GM12878 (cell line): ENCODE measurements around the gene IFI30. TPM values are rescaled to one million over a fixed set of nuclear protein-coding genes. Genes with fewer than 3 reads are reported as not detected.

Experiments used
- ATAC-seq: fragments of 200-7000 bp; cut with Tn5 transposase; 3 replicates; pipeline ENCODE4 v1.9.1; 2020; ENCODE audit warnings: mild to moderate bottlenecking, moderate library complexity
- BruUV-seq: library from RNA; stranded (reverse); fragments of 400-500 nt; replicated peaks from 2 replicates; lab custom pipeline; 2021; lab: Mats Ljungman, UMichigan
- CTCF ChIA-PET: fragments of 300-600 bp; sonication (Branson Sonifier 250); formaldehyde crosslinking; extraction: SDS; loops from one replicate; lab custom pipeline; 2021; ENCODE audit warnings: inconsistent platforms; lab: Yijun Ruan, JAX
- POLR2A ChIA-PET: fragments of 350-600 bp; formaldehyde crosslinking; extraction: SDS; loops from one replicate; lab custom pipeline; 2021; ENCODE audit warnings: inconsistent platforms; lab: Charles Lee
- RAD21 ChIA-PET: fragments of 300-600 bp; sonication (Branson Sonifier 250); formaldehyde crosslinking; loops from one replicate; lab custom pipeline; 2023; ENCODE audit warnings: antibody characterized with exemption; ENCODE audit not compliant: unreplicated experiment; lab: Charles Lee
- SMC1A ChIA-PET: fragments of 300-600 bp; sonication (Branson Sonifier 250); formaldehyde crosslinking; loops from one replicate; lab custom pipeline; 2023; ENCODE audit not compliant: unreplicated experiment, uncharacterized antibody; lab: Charles Lee
- DNase-seq: peaks from one replicate; pipeline ENCODE4 v3.0.0-alpha.2; 2011; ENCODE audit warnings: low read depth, low spot score
- FAIRE-seq: peaks from 3 replicates; lab custom pipeline; 2011; peaks lifted over from hg19 to GRCh38; lab: Jason Lieb, UNC
- H2AFZ ChIP-seq: 2 replicates; pipeline ENCODE4 v1.6.0; 2011; ENCODE audit warnings: low read depth, low read length, control low read depth; ENCODE audit not compliant: control insufficient read depth
- H3K27ac ChIP-seq: 2 replicates; pipeline ENCODE4 v1.5.1; 2011; ENCODE audit warnings: control low read depth; ENCODE audit not compliant: control insufficient read depth, insufficient read depth
- H3K27me3 ChIP-seq, 2 experiments: replicated peaks in 1 of 2; 2 replicates each; pipeline versions ENCODE4 v1.6.0 to v1.6.1; 2011; ENCODE audit warnings: low read length in 1 of 2; ENCODE audit not compliant: control insufficient read depth in 2 of 2, insufficient read depth in 2 of 2
- H3K36me3 ChIP-seq, 2 experiments: 2 replicates each; pipeline ENCODE4 v1.5.1; 2011; ENCODE audit warnings: low read length in 1 of 2; ENCODE audit not compliant: control insufficient read depth in 2 of 2, insufficient read depth in 2 of 2
- H3K4me1 ChIP-seq: 2 replicates; pipeline ENCODE4 v1.6.1; 2011; ENCODE audit warnings: mild to moderate bottlenecking, low read length, moderate library complexity, mixed read lengths; ENCODE audit not compliant: control insufficient read depth, insufficient read depth
- H3K4me2 ChIP-seq: 2 replicates; pipeline ENCODE4 v1.6.0; 2011; ENCODE audit warnings: control low read depth; ENCODE audit not compliant: control insufficient read depth, insufficient read depth
- H3K4me3 ChIP-seq: fragments of 200-600 bp; sonication (generic); 2 replicates; pipeline ENCODE4 v1.5.1; 2016
- H3K79me2 ChIP-seq: 2 replicates; pipeline ENCODE4 v1.6.0; 2011; ENCODE audit warnings: low read length; ENCODE audit not compliant: control insufficient read depth, insufficient read depth
- H3K9ac ChIP-seq: 2 replicates; pipeline ENCODE4 v1.8.0; 2011; ENCODE audit warnings: low read length, control low read depth, mixed read lengths; ENCODE audit not compliant: control insufficient read depth, insufficient read depth
- H3K9me3 ChIP-seq: replicated peaks from 3 replicates; pipeline ENCODE4 v1.5.1; 2011; ENCODE audit warnings: mild to moderate bottlenecking, low read length; ENCODE audit not compliant: control insufficient read depth, insufficient read depth
- H4K20me1 ChIP-seq: 2 replicates; pipeline ENCODE4 v1.6.0; 2011; ENCODE audit not compliant: control insufficient read depth, insufficient read depth
- ATF2 ChIP-seq: IDR thresholded peaks from 2 replicates; pipeline ENCODE4 v1.6.1; 2012; ENCODE audit warnings: low read length, inconsistent platforms
- CBX3 ChIP-seq: fragments of 200-600 bp; sonication (generic); IDR thresholded peaks from 2 replicates; pipeline ENCODE4 v1.6.1; 2016; ENCODE audit warnings: low read depth, borderline replicate concordance
- DPF2 ChIP-seq: fragments of 450-650 bp; IDR thresholded peaks from 2 replicates; pipeline ENCODE4 v1.6.1; 2017; ENCODE audit warnings: mild to moderate bottlenecking
- HDAC6 ChIP-seq: fragments of 200-600 bp; sonication (generic); IDR thresholded peaks from one replicate; pipeline ENCODE4 v1.8.0; 2017; ENCODE audit warnings: antibody characterized with exemption; ENCODE audit not compliant: unreplicated experiment
- NBN ChIP-seq: fragments of 450-650 bp; IDR thresholded peaks from 2 replicates; pipeline ENCODE4 v1.6.1; 2016
- NKRF ChIP-seq: fragments of 450-650 bp; conservative IDR thresholded peaks from 2 replicates; pipeline ENCODE4 v1.6.1; 2017; ENCODE audit warnings: mild to moderate bottlenecking, moderate library complexity
- PAX5 ChIP-seq: IDR thresholded peaks from 2 replicates; pipeline ENCODE4 v1.6.1; 2011; ENCODE audit warnings: low read depth, low read length, borderline replicate concordance
- PBX3 ChIP-seq: IDR thresholded peaks from 2 replicates; pipeline ENCODE4 v1.6.1; 2011; ENCODE audit warnings: mild to moderate bottlenecking, low read depth, low read length, moderate library complexity; ENCODE audit not compliant: insufficient replicate concordance
- POLR2AphosphoS5 ChIP-seq: IDR thresholded peaks from 2 replicates; pipeline ENCODE4 v1.6.1; 2011; ENCODE audit warnings: mild to moderate bottlenecking, low read length, inconsistent platforms
- RAD51 ChIP-seq: fragments of 450-650 bp; IDR thresholded peaks from 2 replicates; pipeline ENCODE4 v1.6.1; 2016; ENCODE audit warnings: moderate library complexity, mild to moderate bottlenecking, inconsistent platforms
- TBL1XR1 ChIP-seq: IDR thresholded peaks from 2 replicates; pipeline ENCODE4 v1.6.1; 2012; ENCODE audit warnings: low read depth, low read length, improper control_type of control experiment
- TCF7 ChIP-seq: IDR thresholded peaks from 2 replicates; pipeline ENCODE4 v1.6.1; 2014; ENCODE audit warnings: antibody characterized with exemption, borderline replicate concordance
- WGBS: methylation state at CpG from one replicate; pipeline ENCODE4 v1.1.6; 2016; ENCODE audit warnings: low lambda C conversion rate; ENCODE audit not compliant: insufficient replicate concordance, insufficient coverage; ENCODE audit errors: missing lambda C conversion rate; 5-methylcytosine and 5-hydroxymethylcytosine counted together
- in situ Hi-C: fragments of 300-500 bp; cut with MboI; formaldehyde crosslinking; loops from 9 replicates; pipeline ENCODE4 v1.14.3; 2018; ENCODE audit warnings: mixed read lengths
- intact Hi-C: fragments of 100-400 bp; cut with micrococcal nuclease; formaldehyde crosslinking; loops from one replicate; pipeline ENCODE4 v1.14.2; 2022; ENCODE audit not compliant: unreplicated experiment
- polyA plus RNA-seq, 11 experiments: library from polyadenylated mRNA; depleted of rRNA in 4 of 11; unstranded in 6 of 11; stranded (reverse) in 5 of 11; fragments of >200 nt; fragmentation: Nextera tagmentation in 4 of 11; fragmentation: Illumina TruSeq in 1 of 11; extraction: Ambion mirVana in 4 of 11; extraction: Trizol in 1 of 11; gene quantifications; 1 replicate in 1 of 11; 2 replicates in 10 of 11; pipeline versions ENCODE4 v1.2.1 to v1.2.3, GENCODE V29; 2011 to 2016; ENCODE audit warnings: inconsistent platforms in 2 of 11, missing spikeins in 2 of 11, low read depth in 1 of 11
- total RNA-seq, 4 experiments: library from RNA; depleted of rRNA in 3 of 4; stranded (reverse); fragments of >200 nt in 3 of 4; fragmentation: Illumina TruSeq in 1 of 4; extraction: Trizol in 1 of 4; gene quantifications; 2 replicates each; pipeline versions ENCODE4 v1.2.1 to v1.2.3, GENCODE V29; 2013 to 2021
- TF ChIP-seq, protein P1 (sequence below): IDR thresholded peaks from 2 replicates; pipeline ENCODE4 v1.6.1; 2012; ENCODE audit warnings: mild to moderate bottlenecking, low read depth, low read length
- TF ChIP-seq, protein P2 (sequence below): IDR thresholded peaks from 2 replicates; pipeline ENCODE4 v1.6.1; 2011; ENCODE audit warnings: low read depth, mild to moderate bottlenecking, low read length, moderate library complexity, borderline replicate concordance; ENCODE audit errors: extremely low read depth

IFI30 gene
- total and polyA plus RNA-seq, 10 of the 15 experiments (the other 5 are each of a cell fraction or from before 2014, with no cell fraction given): 221 to 1,112 (median 451) TPM

- TF ChIP-seq, protein P1, sequence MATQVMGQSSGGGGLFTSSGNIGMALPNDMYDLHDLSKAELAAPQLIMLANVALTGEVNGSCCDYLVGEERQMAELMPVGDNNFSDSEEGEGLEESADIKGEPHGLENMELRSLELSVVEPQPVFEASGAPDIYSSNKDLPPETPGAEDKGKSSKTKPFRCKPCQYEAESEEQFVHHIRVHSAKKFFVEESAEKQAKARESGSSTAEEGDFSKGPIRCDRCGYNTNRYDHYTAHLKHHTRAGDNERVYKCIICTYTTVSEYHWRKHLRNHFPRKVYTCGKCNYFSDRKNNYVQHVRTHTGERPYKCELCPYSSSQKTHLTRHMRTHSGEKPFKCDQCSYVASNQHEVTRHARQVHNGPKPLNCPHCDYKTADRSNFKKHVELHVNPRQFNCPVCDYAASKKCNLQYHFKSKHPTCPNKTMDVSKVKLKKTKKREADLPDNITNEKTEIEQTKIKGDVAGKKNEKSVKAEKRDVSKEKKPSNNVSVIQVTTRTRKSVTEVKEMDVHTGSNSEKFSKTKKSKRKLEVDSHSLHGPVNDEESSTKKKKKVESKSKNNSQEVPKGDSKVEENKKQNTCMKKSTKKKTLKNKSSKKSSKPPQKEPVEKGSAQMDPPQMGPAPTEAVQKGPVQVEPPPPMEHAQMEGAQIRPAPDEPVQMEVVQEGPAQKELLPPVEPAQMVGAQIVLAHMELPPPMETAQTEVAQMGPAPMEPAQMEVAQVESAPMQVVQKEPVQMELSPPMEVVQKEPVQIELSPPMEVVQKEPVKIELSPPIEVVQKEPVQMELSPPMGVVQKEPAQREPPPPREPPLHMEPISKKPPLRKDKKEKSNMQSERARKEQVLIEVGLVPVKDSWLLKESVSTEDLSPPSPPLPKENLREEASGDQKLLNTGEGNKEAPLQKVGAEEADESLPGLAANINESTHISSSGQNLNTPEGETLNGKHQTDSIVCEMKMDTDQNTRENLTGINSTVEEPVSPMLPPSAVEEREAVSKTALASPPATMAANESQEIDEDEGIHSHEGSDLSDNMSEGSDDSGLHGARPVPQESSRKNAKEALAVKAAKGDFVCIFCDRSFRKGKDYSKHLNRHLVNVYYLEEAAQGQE: no peak
- TF ChIP-seq TBL1XR1 (no peak), RAD51 (no peak)
Observed at GRCh38 chr19:18135712-18136584, 37.7 kb upstream of the IFI30 start (continued).

DNA sequence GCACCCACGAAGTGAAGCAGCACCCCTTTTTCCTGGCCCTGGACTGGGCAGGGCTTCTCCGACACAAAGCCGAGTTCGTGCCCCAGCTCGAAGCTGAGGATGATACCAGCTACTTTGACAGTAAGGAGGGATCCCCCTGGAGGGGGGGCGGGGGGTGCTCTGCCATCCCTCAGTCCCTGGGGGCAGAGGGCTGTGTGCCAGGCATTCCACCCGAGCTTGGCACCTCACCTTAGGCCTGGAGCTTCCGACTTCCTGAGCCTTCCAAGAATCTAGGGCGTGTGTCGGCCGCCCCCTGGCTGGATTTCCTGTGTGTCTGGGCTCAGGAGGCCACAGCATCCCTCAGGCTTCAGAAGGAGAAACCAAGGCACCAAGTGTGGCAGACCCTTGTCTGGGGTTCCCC lies 36.4 kb upstream of the IFI30 start:
- Histone ChIP-seq H3K9me3 (no peaks in the 10 kb centered on the region), H2AFZ (no peak overlapping the region), H3K4me2 (no peak overlapping the region), H4K20me1 (no peaks in the 10 kb centered on the region), H3K4me1 (no peaks in the 10 kb centered on the region), H3K79me2 (no peaks in the 10 kb centered on the region), H3K36me3 (peaks cover 13 to 23% of the 10 kb centered on the region in 2 experiments), H3K9ac (no peak overlapping the region), H3K4me3 (no peak overlapping the region), H3K27me3 (no peaks in the 10 kb centered on the region), H3K27ac (no peak overlapping the region)
- 92% methylated on average over 11 of the region's 11 CpGs for WGBS
- ATAC-seq (no peak), FAIRE-seq (no peak), DNase-seq (no peak)
- ChIA-PET CTCF (no interaction called here), SMC1A (no interaction called here), POLR2A (no interaction called here), RAD21 (no interaction called here)
- in situ Hi-C loops (no loop called here), intact Hi-C loops (no loop called here)
- no TSS peak for BruUV-seq
- TF ChIP-seq TCF7: no peak
- TF ChIP-seq CBX3: no peak
- TF ChIP-seq PBX3: no peak
- no peak for TF ChIP-seq NKRF
- TF ChIP-seq NBN: no peak
- no peak for TF ChIP-seq ATF2
- TF ChIP-seq DPF2: no peak
- TF ChIP-seq PAX5: no peak
- TF ChIP-seq HDAC6: no peak
- TF ChIP-seq, protein P2, sequence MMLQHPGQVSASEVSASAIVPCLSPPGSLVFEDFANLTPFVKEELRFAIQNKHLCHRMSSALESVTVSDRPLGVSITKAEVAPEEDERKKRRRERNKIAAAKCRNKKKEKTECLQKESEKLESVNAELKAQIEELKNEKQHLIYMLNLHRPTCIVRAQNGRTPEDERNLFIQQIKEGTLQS: no peak
- no peak for TF ChIP-seq POLR2AphosphoS5
